ENCODE results near the gene SEC14L2.

SEC14L2 gene

DNA sequence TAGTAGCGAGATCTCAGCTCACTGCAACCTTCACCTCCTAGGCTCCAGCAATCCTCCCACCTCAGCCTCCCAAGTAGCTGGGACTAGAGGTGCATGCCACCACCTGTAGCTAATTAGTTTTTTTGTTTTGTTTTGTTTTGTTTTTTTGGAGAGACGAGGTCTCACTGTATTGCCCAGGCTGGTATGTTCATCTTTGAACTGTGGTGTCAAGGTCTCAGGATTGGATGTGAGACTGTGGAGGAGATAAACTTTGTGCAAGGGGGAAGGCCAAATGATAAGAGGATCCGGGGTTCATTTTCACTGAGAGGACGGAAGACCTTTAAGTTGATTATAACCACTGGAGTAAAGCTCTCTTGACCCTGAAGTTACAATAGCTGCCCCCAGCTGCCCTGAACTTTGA, 8.9 kb downstream of the SEC14L2 start:
- DNase-seq (ENCODE audit: low read depth): no peak

GRCh38 chr22:30406400-30406799, 9.6 kb downstream of the SEC14L2 start:
- DNase-seq (ENCODE audit: low read depth): no peak

GRCh38 chr22:30408388-30409102, 11.7 kb downstream of the SEC14L2 start:
- DNase-seq (ENCODE audit: low read depth): no peak

DNA sequence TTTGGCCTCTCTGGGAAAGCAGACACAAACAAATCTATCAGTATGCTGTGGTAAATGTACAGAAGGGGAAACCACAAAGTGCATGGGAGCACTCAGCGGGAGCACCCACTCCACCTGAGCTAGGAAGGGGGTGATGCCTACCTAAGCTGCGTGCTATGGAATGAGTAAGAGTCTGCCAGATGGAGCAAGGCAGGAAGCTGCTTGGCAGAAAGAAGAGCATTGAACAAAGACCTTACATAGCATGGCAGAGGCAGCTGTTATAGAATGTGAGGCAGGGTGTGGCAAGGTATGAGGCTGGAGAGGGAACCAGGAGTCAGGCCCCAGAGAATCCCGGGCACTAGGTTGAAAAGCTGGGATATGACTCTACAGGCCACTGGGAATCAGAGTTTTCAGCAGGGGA, 15.0 kb downstream of the SEC14L2 start:
- no peak for DNase-seq (ENCODE audit: low read depth)

GRCh38 chr22:30413001-30413400, 16.2 kb downstream of the SEC14L2 start:
- DNase-seq (ENCODE audit: low read depth): no peak

GRCh38 chr22:30413745-30414524, 17.1 kb downstream of the SEC14L2 start:
- no peak for DNase-seq (ENCODE audit: low read depth)

DNA sequence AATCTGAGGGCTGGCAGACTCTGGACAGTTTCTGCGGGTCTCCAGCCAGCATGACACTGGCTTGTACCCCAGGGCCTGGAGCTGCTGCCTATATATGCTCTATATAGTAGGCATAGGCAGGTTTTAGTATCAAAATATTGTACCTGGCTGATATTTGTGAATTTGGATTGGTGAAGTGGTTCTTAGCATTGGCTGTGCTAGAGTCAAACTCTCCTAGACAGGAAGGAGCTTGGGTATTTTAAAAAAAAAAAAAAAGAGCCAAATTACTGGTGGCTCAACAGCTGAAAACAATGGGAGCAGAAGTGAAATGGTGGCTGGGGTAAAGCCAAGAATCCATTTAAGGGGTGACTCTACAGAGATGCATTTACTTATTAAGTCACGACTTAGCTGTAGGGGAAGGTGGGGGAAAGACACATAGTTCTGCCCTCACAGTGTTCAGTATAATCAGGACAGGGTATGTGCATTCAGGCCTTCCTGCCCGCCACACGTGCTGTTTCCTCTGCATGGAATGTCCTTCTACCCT, 17.8 kb downstream of the SEC14L2 start:
- DNase-seq (ENCODE audit: low read depth): no peak

GRCh38 chr22:30416403-30416802, 19.6 kb downstream of the SEC14L2 start:
- no peak for DNase-seq (ENCODE audit: low read depth)

DNA sequence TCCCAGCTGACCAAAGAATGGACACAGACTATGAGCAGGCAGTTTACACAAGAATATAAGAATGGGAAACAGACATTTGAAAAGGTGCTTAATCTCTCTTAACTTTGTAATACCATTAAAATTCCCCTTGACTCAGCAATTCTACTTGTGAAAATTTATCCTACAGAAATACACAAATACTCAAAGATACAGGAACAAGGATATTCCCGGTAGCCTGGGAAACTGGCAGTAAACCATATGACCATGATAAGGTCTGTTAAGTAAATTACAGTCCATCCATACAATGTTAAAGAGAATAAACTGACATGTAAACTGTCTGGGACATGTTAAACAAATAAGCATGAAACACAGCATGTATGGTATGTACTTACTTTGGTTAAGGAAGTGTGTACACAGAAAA, 20.0 kb downstream of the SEC14L2 start:
- no peak for DNase-seq (ENCODE audit: low read depth)

DNA sequence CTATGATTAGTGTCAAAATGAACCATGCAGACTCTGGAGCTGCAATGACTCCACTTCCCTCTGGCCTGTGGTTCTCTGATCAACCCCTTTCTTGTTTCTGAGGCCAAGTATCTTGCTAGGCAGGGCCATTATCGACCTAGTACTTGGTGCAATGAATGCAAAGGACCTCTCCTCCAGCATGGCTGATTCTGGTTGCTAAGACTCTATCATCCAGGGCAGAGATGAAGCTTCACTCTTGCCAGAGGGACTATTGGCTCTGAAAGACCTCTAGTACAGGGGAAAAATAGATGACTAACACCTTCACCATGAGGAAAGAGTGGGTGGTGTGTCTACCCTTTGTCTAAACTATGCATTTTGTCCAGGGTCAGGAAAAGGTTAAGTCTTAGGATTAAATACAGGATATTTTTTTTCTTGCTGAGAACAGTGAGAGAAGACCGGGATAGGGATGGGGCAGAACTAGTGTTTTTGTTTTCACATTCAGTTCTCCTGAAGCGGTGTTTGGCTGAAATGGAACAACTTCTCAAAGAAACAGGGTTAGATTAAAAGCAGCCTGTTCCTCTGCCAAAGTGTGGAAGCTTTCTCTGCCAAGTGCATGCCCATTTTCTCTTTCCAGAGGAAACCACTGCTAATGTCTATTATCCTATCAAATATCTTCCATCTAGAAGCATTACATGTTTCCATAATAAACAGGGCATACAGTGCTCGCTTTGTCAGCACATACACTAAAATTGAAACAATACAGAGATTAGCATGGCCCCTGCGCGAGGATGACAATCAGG, 23.7 kb downstream of the SEC14L2 start:
- no peak for DNase-seq (ENCODE audit: low read depth)

DNA sequence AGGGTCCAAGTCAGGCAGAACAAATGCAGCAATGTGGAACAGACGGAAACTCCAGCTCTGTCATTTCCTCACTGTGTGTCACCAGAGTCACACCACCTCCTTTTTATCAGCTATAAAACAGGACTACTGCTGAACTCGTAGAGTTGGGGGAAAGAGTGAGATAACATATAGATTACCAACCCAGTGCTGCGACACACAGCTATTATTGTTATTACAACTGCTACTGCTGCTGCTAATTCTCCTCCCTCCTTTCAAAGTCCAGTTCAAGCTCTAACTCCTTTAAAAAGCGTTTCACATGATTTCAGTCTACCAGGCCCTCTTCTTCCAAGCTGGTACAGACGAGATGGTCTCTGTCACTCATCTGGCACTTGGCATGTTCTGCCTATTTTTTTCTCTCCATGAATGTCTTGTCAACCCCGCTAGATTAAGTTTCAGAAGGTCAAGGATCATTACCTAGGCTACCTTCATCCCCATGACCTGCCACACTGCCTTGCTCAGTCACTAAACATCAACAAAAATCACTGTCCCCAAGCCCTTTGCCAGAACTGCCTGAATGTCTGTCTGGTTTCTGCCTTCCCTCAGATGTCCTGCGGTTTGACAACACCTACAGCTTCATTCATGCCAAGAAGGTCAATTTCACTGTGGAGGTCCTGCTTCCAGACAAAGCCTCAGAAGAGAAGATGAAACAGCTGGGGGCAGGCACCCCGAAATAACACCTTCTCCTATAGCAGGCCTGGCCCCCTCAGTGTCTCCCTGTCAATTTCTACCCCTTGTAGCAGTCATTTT, 25.1 kb downstream of the SEC14L2 start:
- DNase-seq (ENCODE audit: low read depth): no peak

GRCh38 chr22:30422481-30423300, 25.9 kb downstream of the SEC14L2 start:
- DNase-seq (ENCODE audit: low read depth): no peak

GRCh38 chr22:30423301-30423958, 26.6 kb downstream of the SEC14L2 start:
- DNase-seq (ENCODE audit: low read depth): no peak

GRCh38 chr22:30423959-30424533, 27.2 kb downstream of the SEC14L2 start:
- peak; percentile 98 for DNase-seq (ENCODE audit: low read depth)

DNA sequence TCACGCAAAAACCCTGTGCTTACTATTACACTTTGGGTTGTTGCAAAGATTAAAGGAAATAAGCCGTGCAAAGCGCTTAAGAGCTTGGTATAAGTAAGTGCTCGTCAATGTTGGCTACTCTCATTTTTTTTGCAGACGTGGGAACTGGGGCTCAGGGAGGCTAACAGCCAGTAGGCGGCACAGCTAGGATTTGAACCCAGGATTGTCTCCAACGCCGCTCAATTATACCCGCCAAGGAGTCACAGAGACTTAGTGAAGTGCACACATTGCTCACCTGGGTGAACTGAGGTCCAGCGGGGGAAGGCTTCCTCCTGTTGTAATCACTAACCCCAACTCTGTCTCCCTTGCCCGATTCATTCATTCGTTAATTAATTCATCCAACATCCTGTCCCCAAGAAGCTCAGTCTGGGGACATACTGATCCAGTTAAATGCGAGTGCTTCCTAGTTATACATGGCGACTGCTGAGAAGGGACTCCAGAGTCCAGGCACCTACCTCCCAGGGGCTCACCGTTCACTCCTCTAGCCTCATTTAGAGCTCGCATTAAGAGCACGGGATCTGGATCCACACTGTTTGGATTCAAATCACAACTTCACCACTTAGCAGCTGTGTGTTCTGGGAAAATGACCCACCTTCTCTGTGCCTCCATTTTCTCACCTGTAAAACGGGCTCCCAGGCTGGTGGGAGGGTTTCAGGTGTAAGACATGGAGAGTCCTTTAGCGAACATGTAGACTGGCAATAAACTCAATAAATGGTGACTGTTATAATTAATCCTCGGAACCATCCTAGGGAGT, 27.9 kb downstream of the SEC14L2 start:
- no peak for DNase-seq (ENCODE audit: low read depth)

DNA sequence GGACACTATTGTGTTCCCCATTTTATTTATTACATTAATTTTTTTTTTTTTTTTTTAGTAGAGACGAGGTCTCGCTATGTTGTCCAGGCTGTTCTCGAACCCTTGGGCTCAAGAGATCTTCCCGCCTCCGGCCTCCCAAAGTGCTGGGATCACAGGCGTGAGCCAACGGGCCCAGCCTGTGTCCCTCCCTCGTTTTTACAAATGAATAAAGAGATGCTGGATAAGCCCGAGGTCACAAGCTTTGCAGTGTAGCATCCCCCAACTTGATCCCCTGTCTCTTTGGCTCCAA, 28.5 kb downstream of the SEC14L2 start:
- DNase-seq (ENCODE audit: low read depth): no peak

- peak; percentile 25 for DNase-seq (ENCODE audit: low read depth)
Observed at GRCh38 chr22:30425616-30426387, 29.0 kb downstream of the SEC14L2 start, which contains the start of gene MTFP1. Gene MTFP1 (plus strand): TSS chr22:30425768. CDS start chr22:30425880, 112 bp downstream.
